Heart right ventricle (tissue), 16 donors: Measurements from ENCODE around the gene LYPD1. TPM values are rescaled to one million over a fixed set of nuclear protein-coding genes. Genes with fewer than 3 reads are reported as not detected.

ENCODE experiments used
- ATAC-seq, 8 donors: fragments of 200-7000 bp; cut with Tn5 transposase; one replicate each; pipeline ENCODE4 v1.9.1; 2020; ENCODE audit warnings: mild to moderate bottlenecking in 8 of 8, moderate library complexity in 8 of 8, moderate number of reproducible peaks in 1 of 8
- DNase-seq, 2 donors: peaks; one replicate each; pipeline ENCODE4 v3.0.0-alpha.2; 2020
- H3K27ac ChIP-seq, 10 donors: fragments of 200-600 bp; sonication (generic) in 2 of 10; one replicate each; pipeline versions ENCODE4 v1.5.0 to v1.8.0; 2020 to 2022; ENCODE audit warnings: mild to moderate bottlenecking in 3 of 10
- H3K27me3 ChIP-seq, 7 donors: fragments of 200-600 bp; one replicate each; pipeline ENCODE4 v1.8.0; 2021 to 2022; ENCODE audit warnings: mild to moderate bottlenecking in 2 of 7
- H3K36me3 ChIP-seq, 9 donors: fragments of 200-600 bp; sonication (generic) in 1 of 9; one replicate each; pipeline versions ENCODE4 v1.5.0 to v1.8.0; 2020 to 2022; ENCODE audit warnings: mild to moderate bottlenecking in 2 of 9
- H3K4me1 ChIP-seq, 9 donors: fragments of 200-600 bp; sonication (generic) in 1 of 9; one replicate each; pipeline versions ENCODE4 v1.5.0 to v1.8.0; 2020 to 2022; ENCODE audit warnings: mild to moderate bottlenecking in 4 of 9
- H3K4me3 ChIP-seq, 10 donors: fragments of 200-600 bp; sonication (generic) in 2 of 10; one replicate each; pipeline versions ENCODE4 v1.5.0 to v1.8.0; 2020 to 2022; ENCODE audit warnings: mild to moderate bottlenecking in 7 of 10, moderate library complexity in 2 of 10
- H3K9me3 ChIP-seq, 11 donors: fragments of 200-600 bp in 10 of 11; sonication (generic) in 2 of 11; one replicate each; pipeline versions ENCODE4 v1.5.0 to v1.8.0; 2013 to 2022; ENCODE audit warnings: mild to moderate bottlenecking in 2 of 11, control low read depth in 1 of 11, moderate library complexity in 1 of 11
- WGBS, 2 donors: extraction: QIAGEN DNeasy Blood & Tissue Kit; methylation state at CpG; one replicate each; pipeline ENCODE4 v1.1.7; 2013; ENCODE audit warnings: inconsistent platforms in 1 of 2; 5-methylcytosine and 5-hydroxymethylcytosine counted together
- intact Hi-C, 10 donors: fragments of 100-400 bp; cut with DNase I; formaldehyde crosslinking; loops; one replicate each; pipeline versions ENCODE4 v1.11.1 to v1.14.2; 2022
- polyA plus RNA-seq, 2 donors: library from polyadenylated mRNA; stranded (reverse); fragments of 200-250 nt; gene quantifications; one replicate each; pipeline ENCODE4 v1.2.3, GENCODE V29; 2013
- total RNA-seq, 10 donors: library from RNA; stranded (reverse); fragmentation: NEBNext Ultra II Directional in 3 of 10; extraction: Animal tissue kit (Norgen Biotek cat#: 25700) in 3 of 10; gene quantifications; one replicate each; pipeline versions ENCODE4 v1.2.1 to v1.2.4, GENCODE V29; 2021 to 2023
- TF ChIP-seq, protein P1 (sequence below), 9 donors: fragments of 200-600 bp; sonication (generic) in 2 of 9; IDR thresholded peaks; one replicate each; pipeline versions ENCODE4 v1.5.0 to v1.8.0; 2021 to 2022; ENCODE audit warnings: antibody characterized with exemption in 9 of 9, mild to moderate bottlenecking in 5 of 9, moderate library complexity in 1 of 9
- donor health status: Arrhythmogenic right ventricular cardiomyopathy.
- donor health status: ischemic (EF 13 %, LVEDD 7.1; RV severe dilation, severe dysfunction).
- donor health status: healthy with polysubstance abuse.
- donor health status: DM: no; HTN: yes; CAD: no.
- donor health status: DM: no; HTN: no; CAD: no.
- donor health status: ischemic (EF 25% LVEDD 6.9; RV normal size, moderate dysfunction).
- donor health status: ischemic (EF 25% LVEDD 5.7; RV mildly dilated, moderate dysfunction).
- donor health status: healthy.
- donor health status: DM: yes; HTN: yes; CAD: no.
- donor health status: Ischemic cardiomyopathy.
- donor health status: ischemic (EF 35%, LVEDD 5.7; RV mildly dilated, moderate dysfunction).
- donor health status: nonischemic (EF 11% LVEDD 7.7; RV severe dilation, severe dysfunction).
- donor health status: DM: yes; HTN: yes; CAD: no.
- donor health status: PGD.
- donor health status: ischemic (EF 29% LVEDD 5.4; RV normal size, mild dysfunction).
- donor health status: nonischemic (EF 23%, LVEDD 6.1; RV moderate dilation, normal function).

LYPD1 gene
- total and polyA plus RNA-seq, 12 donors, result 0.16 to 0.72 (median 0.42) TPM; not detected in 3

GRCh38 chr2:132595186-132595585, 74.8 kb downstream of the LYPD1 start:
- TF ChIP-seq, protein P1, sequence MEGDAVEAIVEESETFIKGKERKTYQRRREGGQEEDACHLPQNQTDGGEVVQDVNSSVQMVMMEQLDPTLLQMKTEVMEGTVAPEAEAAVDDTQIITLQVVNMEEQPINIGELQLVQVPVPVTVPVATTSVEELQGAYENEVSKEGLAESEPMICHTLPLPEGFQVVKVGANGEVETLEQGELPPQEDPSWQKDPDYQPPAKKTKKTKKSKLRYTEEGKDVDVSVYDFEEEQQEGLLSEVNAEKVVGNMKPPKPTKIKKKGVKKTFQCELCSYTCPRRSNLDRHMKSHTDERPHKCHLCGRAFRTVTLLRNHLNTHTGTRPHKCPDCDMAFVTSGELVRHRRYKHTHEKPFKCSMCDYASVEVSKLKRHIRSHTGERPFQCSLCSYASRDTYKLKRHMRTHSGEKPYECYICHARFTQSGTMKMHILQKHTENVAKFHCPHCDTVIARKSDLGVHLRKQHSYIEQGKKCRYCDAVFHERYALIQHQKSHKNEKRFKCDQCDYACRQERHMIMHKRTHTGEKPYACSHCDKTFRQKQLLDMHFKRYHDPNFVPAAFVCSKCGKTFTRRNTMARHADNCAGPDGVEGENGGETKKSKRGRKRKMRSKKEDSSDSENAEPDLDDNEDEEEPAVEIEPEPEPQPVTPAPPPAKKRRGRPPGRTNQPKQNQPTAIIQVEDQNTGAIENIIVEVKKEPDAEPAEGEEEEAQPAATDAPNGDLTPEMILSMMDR (IDR thresholded peaks at IDR 0.05), result no peak
- no peaks in the 10 kb centered on the region for H3K36me3 ChIP-seq
- no peaks in the 10 kb centered on the region for H3K4me1 ChIP-seq
- H3K4me3 ChIP-seq, result no peak overlapping the region
- intact Hi-C loops, result no loop called here
- peaks cover 0 to 19% (median 6%) of the 10 kb centered on the region in 7 donors for H3K27me3 ChIP-seq
- ATAC-seq (no peak), DNase-seq (no peak)
- H3K9me3 ChIP-seq, result peaks cover 0 to 10% (median 0%) of the 10 kb centered on the region in 11 donors
- H3K27ac ChIP-seq, result no peak overlapping the region
- 73 to 81% methylated on average over 6 of the region's 6 CpGs for WGBS, 2 donors
